Stimulated activated CD8-positive, alpha-beta memory T cell treated with anti-CD3 and anti-CD28 coated beads, Interleukin-15, amount 100 ng/mL, for 24 hours (primary cell): ENCODE results near the gene XXYLT1.
A peak's percentile ranks its signal among the peaks of the same experiment; 100 is the strongest.
"Not testable (repeated sequence)": the region's sequence is repeated elsewhere in the genome, so short reads cannot be mapped to it uniquely, and the experiment has no call there.

Source experiments
- DNase-seq: peaks from one replicate; pipeline ENCODE4 v3.0.0-alpha.2; 2020; ENCODE audit warnings: low read depth

Gene XXYLT1

GRCh38 chr3:195112361-195112791 lies 158.6 kb downstream of the XXYLT1 start:
- no peak for DNase-seq

- no peak for DNase-seq
These were observed 159.2 kb downstream of the XXYLT1 start for GRCh38 chr3:195111766-195112165.

DNA sequence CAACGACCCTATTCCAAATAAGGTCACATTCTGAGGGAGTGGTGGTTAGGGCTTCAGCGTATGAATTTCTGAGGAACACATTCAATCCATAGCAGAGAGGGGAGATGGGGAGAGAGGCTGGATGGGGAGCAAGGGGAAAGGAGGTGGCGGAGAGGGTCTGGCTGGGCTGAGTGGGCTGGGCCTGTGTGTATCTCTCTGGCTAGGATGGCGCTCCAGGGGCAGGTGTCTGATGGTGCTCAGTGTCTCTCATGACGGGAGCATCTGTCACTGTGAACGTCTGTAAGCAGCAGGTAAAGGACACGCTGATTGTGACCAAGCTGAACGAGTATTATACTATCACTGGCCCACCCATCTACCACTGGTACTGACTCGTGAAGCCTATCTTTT lies 159.6 kb downstream of the XXYLT1 start:
- DNase-seq, result no peak

- DNase-seq, result no peak
These were observed 160.2 kb downstream of the XXYLT1 start for GRCh38 chr3:195110647-195111318.

DNA sequence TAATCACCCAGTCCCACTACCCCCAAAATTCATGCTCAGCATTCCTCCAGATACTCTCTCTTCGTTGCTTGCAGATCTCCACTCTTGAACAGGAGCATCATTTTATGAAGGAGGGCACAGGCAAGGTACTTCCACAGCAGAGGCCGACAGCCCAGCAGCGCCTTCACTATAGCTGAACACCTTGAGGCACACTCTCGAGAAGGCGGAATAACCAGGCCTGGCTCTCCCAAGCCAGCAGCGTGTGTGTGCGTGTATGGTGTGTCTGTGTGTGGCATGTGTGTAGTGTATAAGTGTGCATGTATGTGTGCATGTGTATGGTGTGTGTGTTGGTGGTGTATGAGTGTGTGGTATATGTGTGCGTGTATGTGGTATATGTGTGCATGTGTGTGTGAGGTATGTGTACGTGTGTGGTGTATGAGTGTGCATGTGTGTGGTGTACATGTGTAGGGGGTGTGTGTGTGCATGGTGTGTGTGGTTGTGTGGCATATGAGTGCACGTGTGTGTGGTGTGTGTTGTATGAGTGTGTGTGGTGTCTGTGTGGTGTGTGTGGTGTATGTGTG lies 161.8 kb downstream of the XXYLT1 start:
- no peak for DNase-seq

DNA sequence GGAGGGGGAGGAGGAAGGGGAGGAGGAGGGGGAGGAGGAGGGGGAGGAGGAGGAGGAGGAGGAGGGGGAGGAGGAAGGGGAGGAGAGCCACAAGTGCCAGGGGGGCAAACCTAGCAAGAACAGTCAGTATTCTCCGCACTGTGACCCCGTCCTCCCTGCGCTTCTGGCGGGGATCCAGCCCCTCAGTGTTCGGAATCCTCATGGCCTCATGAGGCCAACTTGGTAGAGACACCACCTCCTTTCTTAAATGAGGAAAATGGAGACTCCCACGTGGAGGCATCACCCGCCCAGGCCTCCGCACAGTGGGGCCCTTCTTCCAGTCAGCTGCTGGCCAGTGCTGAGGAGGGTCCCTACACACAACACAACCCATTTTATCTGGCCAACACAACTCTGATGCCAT lies 163.4 kb downstream of the XXYLT1 start:
- no peak for DNase-seq

GRCh38 chr3:195107031-195107430 lies 163.9 kb downstream of the XXYLT1 start:
- not testable (repeated sequence) for DNase-seq

DNA sequence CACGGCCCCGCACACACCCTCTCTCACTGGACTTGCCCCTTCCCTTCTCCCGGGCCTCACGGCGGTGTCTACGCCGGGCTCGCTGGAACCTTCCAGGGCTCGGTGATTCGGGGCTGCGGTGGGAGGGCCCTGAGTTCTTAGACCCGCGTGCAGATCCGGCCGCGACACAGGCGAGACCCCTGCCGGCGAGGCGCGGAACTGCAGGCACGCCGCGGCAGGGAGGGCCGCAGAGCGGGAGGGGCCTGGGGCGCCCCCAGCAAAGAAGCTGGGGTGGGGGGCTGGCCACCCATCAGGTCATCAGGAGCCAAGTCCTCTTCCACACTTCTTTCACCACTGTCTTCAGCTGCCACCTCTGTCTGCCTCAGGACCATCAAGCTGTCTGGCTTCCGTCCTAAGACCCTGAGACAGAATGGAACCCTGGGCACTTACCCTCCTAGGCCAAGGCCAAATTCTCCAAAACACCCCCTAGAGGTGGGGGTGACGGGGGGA lies 164.5 kb downstream of the XXYLT1 start:
- DNase-seq, result peak; percentile 60

GRCh38 chr3:195105841-195106417 lies 165.0 kb downstream of the XXYLT1 start:
- no peak for DNase-seq

DNA sequence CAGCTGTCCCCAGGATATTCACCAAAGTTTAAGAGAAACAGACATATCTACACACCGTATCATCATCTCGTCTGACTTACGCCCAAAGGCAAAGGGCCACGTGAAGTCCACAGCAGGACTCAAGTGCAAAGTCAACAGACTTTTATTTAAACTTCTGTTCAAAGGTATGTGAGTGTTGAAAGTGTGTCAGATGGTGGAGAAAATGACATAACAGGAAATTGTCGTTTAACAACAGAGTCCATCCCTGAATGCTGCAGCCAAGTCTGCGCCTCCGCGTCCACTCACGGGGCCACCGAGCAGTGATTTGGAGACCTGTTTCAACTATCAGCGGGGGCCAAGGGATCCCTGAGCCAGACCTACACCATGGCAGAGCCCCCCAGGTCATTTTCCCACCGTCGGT lies 165.6 kb downstream of the XXYLT1 start:
- DNase-seq, result no peak

DNA sequence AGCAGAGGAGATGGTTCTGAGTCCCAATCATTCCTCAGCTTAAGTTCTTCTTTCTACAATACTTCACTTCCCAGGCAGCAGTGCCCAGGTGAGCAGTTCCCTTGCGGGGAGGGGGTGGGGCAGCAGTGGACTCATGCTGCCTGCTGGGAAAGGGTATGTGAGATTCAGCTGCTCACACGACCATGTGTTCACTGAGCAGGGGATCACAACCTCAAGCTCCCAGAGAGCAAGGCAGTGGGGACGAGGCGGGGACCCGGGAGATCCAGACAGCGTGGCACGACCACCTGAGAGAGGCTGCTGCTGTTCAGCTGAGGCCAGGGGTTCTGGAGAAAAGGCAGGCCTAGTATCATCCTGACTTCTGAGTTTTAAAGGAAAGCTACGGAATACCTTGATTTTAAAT lies 166.6 kb downstream of the XXYLT1 start:
- DNase-seq, result no peak

DNA sequence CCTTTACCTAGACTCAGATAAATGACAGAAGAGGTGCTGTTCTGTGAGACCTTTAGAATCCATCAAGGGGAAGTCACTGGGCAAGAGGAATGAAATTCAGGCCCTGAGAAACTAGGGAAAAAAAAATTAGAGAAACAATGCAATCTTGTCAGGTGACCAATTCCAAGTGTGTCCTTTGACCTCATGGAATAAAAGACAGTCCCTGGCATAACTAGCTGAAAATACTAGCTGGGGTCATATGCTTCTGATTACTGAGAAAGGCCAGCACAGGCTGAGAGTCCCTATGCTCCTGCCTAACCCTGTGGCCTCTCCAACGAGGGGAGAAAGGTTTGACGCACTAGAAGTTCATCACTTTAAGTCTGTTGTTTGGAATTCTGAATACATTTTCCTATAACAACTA lies 167.3 kb downstream of the XXYLT1 start:
- no peak for DNase-seq

DNA sequence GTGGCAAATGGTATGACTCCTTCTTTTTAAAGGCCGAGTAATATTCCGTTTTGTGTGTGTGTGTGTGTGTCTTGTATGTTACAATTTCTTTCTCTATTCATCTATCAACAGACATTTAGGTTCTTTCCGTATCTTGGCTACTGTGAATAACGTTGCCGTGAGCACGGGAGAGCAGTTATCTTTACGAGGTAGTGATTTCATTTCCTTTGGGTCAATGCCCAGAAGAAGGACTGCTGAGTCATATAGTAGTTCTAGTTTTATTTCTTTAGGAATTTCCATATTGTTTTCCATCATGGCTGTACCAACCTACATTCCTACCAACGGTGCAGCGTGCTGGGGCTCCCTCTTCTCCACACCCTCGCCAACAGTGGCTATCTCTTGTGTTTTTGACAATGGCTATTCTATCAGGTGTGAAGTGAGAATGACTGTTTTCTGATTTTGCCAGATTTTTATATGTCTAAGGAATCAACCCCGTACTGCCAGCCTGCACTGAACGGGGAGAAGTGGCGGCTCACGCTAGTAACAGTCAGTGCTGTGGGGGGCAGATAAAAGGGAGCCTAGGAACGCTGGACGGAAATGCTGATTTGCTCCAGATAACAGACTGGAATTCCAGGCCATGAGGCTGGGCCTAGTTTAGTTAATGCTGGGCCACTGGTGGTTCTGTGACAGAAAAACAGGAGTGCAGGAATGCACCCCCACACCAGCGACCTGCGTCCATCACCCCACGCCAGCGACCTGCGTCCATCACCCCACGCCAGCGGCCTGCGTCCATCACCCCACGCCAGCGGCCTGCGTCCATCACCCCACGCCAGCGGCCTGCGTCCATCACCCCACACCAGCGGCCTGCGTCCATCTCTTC lies 168.1 kb downstream of the XXYLT1 start:
- DNase-seq, result no peak

- no peak for DNase-seq
These were observed 168.9 kb downstream of the XXYLT1 start for GRCh38 chr3:195101927-195102608.

GRCh38 chr3:195101001-195101583 lies 169.9 kb downstream of the XXYLT1 start:
- no peak for DNase-seq

DNA sequence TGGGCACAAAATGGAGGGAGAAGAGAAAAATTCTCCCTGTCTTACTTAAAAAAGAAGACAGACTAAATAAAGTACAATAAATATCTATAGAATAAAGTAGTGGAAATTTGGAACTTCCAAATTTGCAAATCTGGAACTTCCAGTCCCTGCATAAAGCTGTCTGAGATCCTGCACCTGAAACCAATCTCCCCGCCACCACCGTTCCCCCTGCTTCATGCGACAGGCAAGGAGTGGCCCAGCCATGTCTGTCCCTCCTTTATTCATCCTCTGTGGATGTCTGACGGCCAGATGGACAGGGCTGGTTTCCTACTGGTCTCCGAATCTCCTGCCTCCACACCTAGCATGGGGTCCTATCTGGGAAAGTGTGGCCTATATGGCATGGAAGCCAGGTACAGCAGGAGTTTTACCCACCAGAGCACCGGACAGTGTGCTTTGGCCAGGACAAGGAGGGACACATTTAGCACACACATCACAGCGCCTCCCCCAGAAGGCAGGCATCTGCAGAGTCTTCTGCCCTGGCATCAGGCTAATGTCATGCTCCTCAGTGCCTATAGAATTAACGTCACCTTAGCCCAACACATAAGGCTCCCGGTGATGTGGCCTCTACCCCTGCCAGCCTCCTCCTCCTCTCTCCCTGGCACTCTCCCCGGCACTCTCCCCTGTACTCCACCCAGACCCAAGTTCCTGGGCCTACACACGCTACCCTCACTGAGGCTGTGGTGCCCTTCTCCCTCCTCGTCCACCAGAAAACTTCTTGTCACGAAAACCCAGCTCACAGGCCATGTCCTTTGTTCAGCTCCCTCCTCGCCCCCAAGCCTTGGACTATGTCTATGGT lies 170.8 kb downstream of the XXYLT1 start:
- no peak for DNase-seq

- no peak for DNase-seq
These were observed 172.0 kb downstream of the XXYLT1 start for GRCh38 chr3:195098741-195099525.

- DNase-seq, result no peak
These were observed 173.4 kb downstream of the XXYLT1 start for GRCh38 chr3:195097331-195098255.
